WERI-Rb-1 (cell line): ENCODE results near the gene SOX6.
A peak's percentile ranks its signal among the peaks of the same experiment; 100 is the strongest.

Experiments
- DNase-seq: peaks from one replicate; pipeline ENCODE4 v3.0.0-alpha.2; 2020
- H3K27ac ChIP-seq: fragments of 250-450 bp; sonication (Bioruptor Pico); 2 replicates; pipeline ENCODE4 v1.5.1; 2020; ENCODE audit warnings: mild to moderate bottlenecking, moderate library complexity
- H3K27me3 ChIP-seq: fragments of 250-450 bp; sonication (Bioruptor Pico); 2 replicates; pipeline ENCODE4 v1.5.1; 2021; ENCODE audit warnings: mild to moderate bottlenecking, low read depth, moderate library complexity; ENCODE audit not compliant: insufficient read depth, severe bottlenecking
- H3K36me3 ChIP-seq: fragments of 250-450 bp; sonication (Bioruptor Pico); 2 replicates; pipeline ENCODE4 v1.5.1; 2020; ENCODE audit warnings: mild to moderate bottlenecking, moderate library complexity
- H3K4me3 ChIP-seq: 2 replicates; pipeline ENCODE4 v1.5.1; 2011; ENCODE audit warnings: low read depth, mild to moderate bottlenecking, control low read depth, low read length
- H3K9me3 ChIP-seq: fragments of 250-450 bp; sonication (Bioruptor Pico); 2 replicates; pipeline ENCODE4 v1.5.1; 2021; ENCODE audit warnings: mild to moderate bottlenecking, moderate library complexity; ENCODE audit not compliant: severe bottlenecking
- CTCF ChIP-seq: IDR thresholded peaks from 2 replicates; pipeline ENCODE4 v1.5.1; 2011; ENCODE audit warnings: low read depth, mild to moderate bottlenecking, control low read depth, inconsistent platforms, low read length

Gene SOX6

DNA sequence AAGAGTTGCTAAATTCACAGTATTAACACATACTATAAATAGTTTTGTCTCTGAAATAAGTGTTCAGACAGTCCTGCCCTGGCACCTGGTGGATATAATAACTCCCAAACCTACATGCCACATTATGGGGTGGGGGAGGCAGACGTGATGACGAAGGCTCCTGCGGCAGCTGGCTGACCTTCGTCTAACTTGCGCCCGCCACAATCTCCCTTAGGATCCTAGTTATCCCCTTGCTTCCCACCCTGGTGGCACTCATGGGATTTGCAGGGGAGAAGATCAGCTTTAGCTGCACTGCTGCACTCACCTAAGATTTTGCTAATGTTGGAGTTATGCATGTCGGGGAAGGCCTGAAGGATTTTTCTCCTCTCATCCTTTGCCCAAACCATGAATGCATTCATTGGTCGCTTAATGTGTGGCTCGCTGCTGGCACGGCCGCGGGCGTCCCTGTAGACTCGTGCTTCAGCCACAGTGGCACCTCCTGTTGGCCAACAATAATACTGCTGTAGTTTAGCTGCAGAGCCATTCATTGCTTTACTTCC, 367.6 kb downstream of the SOX6 start:
- Histone ChIP-seq H3K9me3 (no peaks in the 10 kb centered on the region), H3K27ac (no peak overlapping the region), H3K4me3 (no peak overlapping the region), H3K36me3 (no peaks in the 10 kb centered on the region), H3K27me3 (no peaks in the 10 kb centered on the region)
- peak; percentile 32 for TF ChIP-seq CTCF
- DNase-seq = no peak

DNA sequence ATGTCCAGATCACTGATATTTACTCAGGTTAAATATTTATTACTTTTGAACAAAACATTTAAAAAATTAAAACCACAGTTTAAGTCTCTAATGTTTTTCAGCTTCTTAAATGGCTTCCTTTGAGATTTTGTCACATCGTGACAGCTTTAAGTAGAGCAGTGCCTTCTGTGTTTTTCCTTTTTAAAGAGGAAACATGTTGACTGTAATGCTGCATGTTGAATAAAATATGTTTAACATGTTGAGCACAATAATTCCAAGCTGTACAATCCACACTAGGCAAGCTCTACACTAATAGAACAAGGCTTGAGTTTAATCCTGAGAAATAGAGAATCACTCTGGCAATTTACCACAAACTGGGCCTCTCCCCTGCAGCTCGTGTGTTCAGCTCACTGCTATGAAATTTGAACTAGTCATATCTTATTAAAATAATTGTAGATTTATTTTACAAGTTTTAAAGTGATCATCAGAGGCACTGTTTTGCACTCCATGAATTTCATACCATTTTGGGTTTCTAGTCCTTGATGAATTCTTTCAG, 368.3 kb downstream of the SOX6 start:
- no peak for DNase-seq
- Histone ChIP-seq H3K27ac (no peak overlapping the region), H3K9me3 (no peaks in the 10 kb centered on the region), H3K27me3 (no peaks in the 10 kb centered on the region), H3K4me3 (no peak overlapping the region), H3K36me3 (no peaks in the 10 kb centered on the region)
- TF ChIP-seq CTCF = no peak

- no peak for DNase-seq
- Histone ChIP-seq H3K36me3 (no peaks in the 10 kb centered on the region), H3K9me3 (no peaks in the 10 kb centered on the region), H3K27ac (no peak overlapping the region), H3K4me3 (no peak overlapping the region), H3K27me3 (no peaks in the 10 kb centered on the region)
- TF ChIP-seq CTCF = no peak
Measured at GRCh38 chr11:15987046-15987445, 369.3 kb downstream of the SOX6 start.

DNA sequence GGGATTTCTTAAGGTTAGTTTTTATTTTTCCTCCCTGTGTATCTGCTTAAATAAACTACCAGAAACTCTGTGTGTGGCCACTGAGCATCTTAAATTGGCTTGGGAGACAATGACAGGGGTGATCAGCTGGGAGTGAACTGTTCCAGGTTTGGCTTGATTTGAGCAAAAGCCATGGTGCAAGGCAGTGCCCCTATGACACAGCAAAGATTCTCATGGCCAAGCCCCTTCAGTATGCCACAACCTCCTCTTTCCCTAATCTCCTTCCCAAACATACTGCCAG, 370.5 kb downstream of the SOX6 start:
- no peaks in the 10 kb centered on the region for H3K27me3 ChIP-seq

GRCh38 chr11:15985127-15985859, 371.1 kb downstream of the SOX6 start:
- Histone ChIP-seq H3K9me3 (no peaks in the 10 kb centered on the region), H3K27ac (no peak overlapping the region), H3K27me3 (no peaks in the 10 kb centered on the region), H3K36me3 (no peaks in the 10 kb centered on the region), H3K4me3 (no peak overlapping the region)
- DNase-seq = no peak
- TF ChIP-seq CTCF = no peak

More for the DNA sequence above, 370.5 kb downstream of the SOX6 start:
- Histone ChIP-seq H3K4me3 (no peak overlapping the region), H3K36me3 (no peaks in the 10 kb centered on the region), H3K9me3 (no peaks in the 10 kb centered on the region), H3K27ac (no peak overlapping the region)
- DNase-seq = no peak
- no peak for TF ChIP-seq CTCF

DNA sequence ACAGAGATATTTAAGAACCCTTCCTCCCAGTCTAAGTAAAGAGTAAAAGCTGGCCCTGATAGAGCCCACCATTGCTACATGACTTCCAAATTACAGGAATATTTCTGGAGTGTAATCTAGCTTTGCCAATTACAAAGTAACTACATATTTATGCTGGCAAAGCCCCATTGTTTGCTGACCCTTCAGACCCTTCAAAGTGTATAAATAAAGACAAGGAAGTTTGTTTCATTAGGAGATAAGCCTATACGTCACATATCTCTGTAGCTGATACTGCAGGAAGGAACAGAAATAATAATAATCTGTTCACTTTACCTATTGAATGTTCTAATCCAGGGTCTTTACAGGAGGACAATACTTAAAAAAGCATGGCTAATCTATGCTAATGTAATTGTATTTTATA, 375.1 kb downstream of the SOX6 start:
- no peaks in the 10 kb centered on the region for H3K36me3 ChIP-seq
- H3K9me3 ChIP-seq = no peaks in the 10 kb centered on the region
- no peak overlapping the region for H3K27ac ChIP-seq
- H3K4me3 ChIP-seq = no peak overlapping the region
- no peaks in the 10 kb centered on the region for H3K27me3 ChIP-seq
- DNase-seq = no peak
- TF ChIP-seq CTCF = no peak
